H9 (cell line): Measurements from ENCODE around the gene HOXD4. TPM values are rescaled to one million over a fixed set of nuclear protein-coding genes. Genes with fewer than 3 reads are reported as not detected.

ENCODE experiments used
- DNase-seq: peaks from one replicate; pipeline ENCODE4 v3.0.0-alpha.2; 2017
- H2AFZ ChIP-seq: one replicate; pipeline ENCODE4 v1.6.1; 2013; ENCODE audit warnings: mild to moderate bottlenecking, low read length, control low read depth, moderate library complexity
- H2AK5ac ChIP-seq: 2 replicates; pipeline ENCODE4 v1.6.1; 2013; ENCODE audit warnings: low read length, control low read depth, mixed read lengths; ENCODE audit not compliant: insufficient read length
- H2BK120ac ChIP-seq: one replicate; pipeline ENCODE4 v1.6.1; 2013; ENCODE audit warnings: low read depth, mild to moderate bottlenecking, low read length, control low read depth, inconsistent platforms; ENCODE audit not compliant: poor library complexity, severe bottlenecking
- H2BK12ac ChIP-seq: 2 replicates; pipeline ENCODE4 v1.6.1; 2013; ENCODE audit warnings: low read length, control low read depth, mixed read lengths, low read depth; ENCODE audit not compliant: insufficient read length
- H2BK15ac ChIP-seq: 2 replicates; pipeline ENCODE4 v1.6.1; 2013; ENCODE audit warnings: low read depth, low read length, control low read depth
- H2BK20ac ChIP-seq: one replicate; pipeline ENCODE4 v1.6.1; 2013; ENCODE audit warnings: low read depth, mild to moderate bottlenecking, low read length, control low read depth, inconsistent platforms; ENCODE audit not compliant: poor library complexity, severe bottlenecking
- H2BK5ac ChIP-seq: 2 replicates; pipeline ENCODE4 v1.6.1; 2013; ENCODE audit warnings: low read length, control low read depth, mixed read lengths; ENCODE audit not compliant: insufficient read length
- H3K14ac ChIP-seq: 2 replicates; pipeline ENCODE4 v1.6.1; 2013; ENCODE audit warnings: low read length, control low read depth; ENCODE audit not compliant: insufficient read depth
- H3K18ac ChIP-seq: 2 replicates; pipeline ENCODE4 v1.6.1; 2013; ENCODE audit warnings: low read depth, mild to moderate bottlenecking, mixed read lengths, low read length, control low read depth; ENCODE audit not compliant: insufficient read length
- H3K23ac ChIP-seq: 2 replicates; pipeline ENCODE4 v1.6.1; 2013; ENCODE audit warnings: low read length, control low read depth, mixed read lengths, low read depth; ENCODE audit not compliant: insufficient read length
- H3K23me2 ChIP-seq: 2 replicates; pipeline ENCODE4 v1.6.1; 2013; ENCODE audit warnings: low read depth, mild to moderate bottlenecking, mixed read lengths, low read length, control low read depth; ENCODE audit not compliant: insufficient read length, poor library complexity, severe bottlenecking
- H3K27ac ChIP-seq: 2 replicates; pipeline ENCODE4 v1.5.1; 2013; ENCODE audit warnings: low read length, control low read depth, mixed read lengths, low read depth; ENCODE audit not compliant: insufficient read length
- H3K27me3 ChIP-seq: 2 replicates; pipeline ENCODE4 v1.6.1; 2013; ENCODE audit warnings: low read length, control low read depth, inconsistent platforms; ENCODE audit not compliant: insufficient read depth
- H3K4ac ChIP-seq: 2 replicates; pipeline ENCODE4 v1.6.1; 2013; ENCODE audit warnings: low read depth, mild to moderate bottlenecking, control low read depth, inconsistent platforms, low read length, moderate library complexity
- H3K4me1 ChIP-seq: 2 replicates; pipeline ENCODE4 v1.6.1; 2013; ENCODE audit warnings: low read length, control low read depth, inconsistent platforms; ENCODE audit not compliant: insufficient read depth
- H3K4me2 ChIP-seq: 2 replicates; pipeline ENCODE4 v1.6.1; 2013; ENCODE audit warnings: low read length, control low read depth, mixed read lengths; ENCODE audit not compliant: insufficient read length, insufficient read depth
- H3K56ac ChIP-seq: 2 replicates; pipeline ENCODE4 v1.6.1; 2013; ENCODE audit warnings: low read depth, mild to moderate bottlenecking, mixed read lengths, low read length, control low read depth; ENCODE audit not compliant: insufficient read length
- H3K79me1 ChIP-seq: 2 replicates; pipeline ENCODE4 v1.6.1; 2013; ENCODE audit warnings: low read depth, mild to moderate bottlenecking, moderate library complexity, low read length, control low read depth, inconsistent platforms; ENCODE audit not compliant: insufficient read depth, poor library complexity, severe bottlenecking
- H3K79me2 ChIP-seq: 2 replicates; pipeline ENCODE4 v1.6.1; 2013; ENCODE audit warnings: low read length, control low read depth, inconsistent platforms; ENCODE audit not compliant: insufficient read depth
- H3K9ac ChIP-seq: 2 replicates; pipeline ENCODE4 v1.6.1; 2013; ENCODE audit warnings: low read length, control low read depth, mixed read lengths; ENCODE audit not compliant: insufficient read length; ENCODE audit errors: extremely low read depth
- H3K9me3 ChIP-seq: one replicate; pipeline ENCODE4 v1.6.1; 2013; ENCODE audit warnings: low read depth, low read length, inconsistent platforms; ENCODE audit not compliant: control insufficient read depth
- H3T11ph ChIP-seq: one replicate; pipeline ENCODE4 v1.6.1; 2013; ENCODE audit warnings: mild to moderate bottlenecking, low read length, control low read depth, inconsistent platforms
- H4K20me1 ChIP-seq: one replicate; pipeline ENCODE4 v1.6.1; 2013; ENCODE audit not compliant: control insufficient read depth, insufficient read length, insufficient read depth
- H4K5ac ChIP-seq: 2 replicates; pipeline ENCODE4 v1.6.1; 2013; ENCODE audit warnings: low read depth, mild to moderate bottlenecking, mixed read lengths, low read length, control low read depth; ENCODE audit not compliant: insufficient read length
- H4K8ac ChIP-seq: replicated peaks from 2 replicates; pipeline ENCODE4 v1.6.1; 2013; ENCODE audit warnings: low read length, control low read depth, mixed read lengths, low read depth; ENCODE audit not compliant: insufficient read length
- H4K91ac ChIP-seq: 2 replicates; pipeline ENCODE4 v1.6.1; 2013; ENCODE audit warnings: low read depth, mild to moderate bottlenecking, moderate library complexity, mixed read lengths, low read length, control low read depth; ENCODE audit not compliant: insufficient read length
- H3K27ac Mint-ChIP-seq, 3 experiments: 2 replicates in 2 of 3; 3 replicates in 1 of 3; pipeline ENCODE4 v1.8.0; 2020 to 2021; ENCODE audit warnings: mixed read lengths in 3 of 3, mild to moderate bottlenecking in 1 of 3, moderate library complexity in 1 of 3
- H3K27me3 Mint-ChIP-seq: 2 replicates; pipeline ENCODE4 v1.8.0; 2021; ENCODE audit warnings: low read depth, mild to moderate bottlenecking, moderate library complexity, mixed read lengths
- H3K36me3 Mint-ChIP-seq, 3 experiments: 2 replicates in 2 of 3; 3 replicates in 1 of 3; pipeline ENCODE4 v1.8.0; 2020 to 2021; ENCODE audit warnings: low read depth in 3 of 3, mixed read lengths in 3 of 3; ENCODE audit not compliant: insufficient read depth in 1 of 3
- H3K4me1 Mint-ChIP-seq, 2 experiments: 2 replicates each; pipeline ENCODE4 v1.8.0; 2020; ENCODE audit warnings: mixed read lengths in 2 of 2
- H3K4me3 Mint-ChIP-seq, 2 experiments: 2 replicates in 1 of 2; 3 replicates in 1 of 2; pipeline ENCODE4 v1.8.0; 2020 to 2021; ENCODE audit warnings: mild to moderate bottlenecking in 2 of 2, mixed read lengths in 2 of 2, moderate library complexity in 1 of 2
- H3K9me3 Mint-ChIP-seq, 2 experiments: 2 replicates in 1 of 2; 3 replicates in 1 of 2; pipeline ENCODE4 v1.8.0; 2020; ENCODE audit warnings: mild to moderate bottlenecking in 2 of 2, mixed read lengths in 2 of 2, moderate library complexity in 1 of 2
- WGBS: extraction: QIAGEN DNeasy Blood & Tissue Kit; methylation state at CpG from one replicate; pipeline ENCODE4 v1.1.7; 2013; ENCODE audit warnings: missing lambda C conversion rate, low lambda C conversion rate, mixed read lengths; ENCODE audit not compliant: insufficient read length; ENCODE audit errors: extremely low coverage; 5-methylcytosine and 5-hydroxymethylcytosine counted together
- total RNA-seq: library from RNA; stranded (reverse); gene quantifications from 2 replicates; pipeline ENCODE4 v1.2.1, GENCODE V29; 2021
- TF ChIP-seq, protein P1 (sequence below): fragments of 200-600 bp; sonication (generic); conservative IDR thresholded peaks from 3 replicates; pipeline ENCODE4 v1.8.0; 2021; ENCODE audit warnings: antibody characterized with exemption, mild to moderate bottlenecking

Gene HOXD4
- total RNA-seq, 1 experiment from 2014 or later: not detected

DNA sequence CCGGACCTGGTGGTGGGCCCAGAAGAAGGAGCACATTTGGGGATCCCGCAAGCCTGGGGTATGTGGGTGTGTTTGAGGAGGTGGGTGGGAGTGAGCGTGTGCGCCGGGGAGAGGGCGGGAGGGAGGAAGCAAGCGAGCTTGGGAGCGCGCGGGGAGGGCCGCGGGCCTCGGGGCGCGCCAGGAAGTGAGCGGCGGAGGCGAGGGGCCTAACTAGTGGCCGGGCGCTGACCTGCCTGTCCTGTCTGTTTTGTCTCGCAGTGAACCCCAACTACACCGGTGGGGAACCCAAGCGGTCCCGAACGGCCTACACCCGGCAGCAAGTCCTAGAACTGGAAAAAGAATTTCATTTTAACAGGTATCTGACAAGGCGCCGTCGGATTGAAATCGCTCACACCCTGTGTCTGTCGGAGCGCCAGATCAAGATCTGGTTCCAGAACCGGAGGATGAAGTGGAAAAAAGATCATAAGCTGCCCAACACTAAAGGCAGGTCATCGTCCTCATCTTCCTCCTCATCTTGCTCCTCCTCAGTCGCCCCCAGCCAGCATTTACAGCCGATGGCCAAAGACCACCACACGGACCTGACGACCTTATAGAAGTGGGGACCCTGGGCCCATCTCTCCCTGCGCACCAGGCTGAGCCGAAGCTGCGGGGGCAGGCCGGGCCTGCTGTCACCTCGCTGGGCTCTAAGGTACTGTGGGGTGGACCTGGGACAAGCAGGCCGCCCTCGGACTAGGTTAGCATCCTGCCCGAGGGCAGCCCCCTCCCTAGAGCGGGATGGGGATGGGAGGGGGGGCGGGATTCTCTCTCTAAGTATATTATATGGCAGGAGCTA, 1.2 kb downstream of the HOXD4 start:
- Histone ChIP-seq H2BK12ac (no peak overlapping the region), H2AK5ac (no peak overlapping the region), H2BK5ac (no peak overlapping the region), H3K9ac (no peak overlapping the region), H2BK15ac (no peak overlapping the region), H3K27ac (no peak overlapping the region), H4K91ac (no peak overlapping the region), H4K20me1 (no peaks in the 10 kb centered on the region), H4K8ac (no peak overlapping the region), H3K56ac (no peak overlapping the region), H3K79me2 (no peaks in the 10 kb centered on the region), H4K5ac (no peak overlapping the region), H3K4ac (no peak overlapping the region), H3K79me1 (no peaks in the 10 kb centered on the region), H2BK120ac (no peak overlapping the region), H3K4me1 (no peaks in the 10 kb centered on the region; the same call in 1 of the 2 replicates), H2AFZ (no peak overlapping the region), H3K23ac (no peak overlapping the region), H3K18ac (no peak overlapping the region), H3K14ac (no peak overlapping the region), H3K23me2 (no peaks in the 10 kb centered on the region), H3K9me3 (no peaks in the 10 kb centered on the region), H2BK20ac (no peak overlapping the region), H3T11ph (no peak overlapping the region), H3K4me2 (no peak overlapping the region), H3K27me3 (peaks cover 100% of the 10 kb centered on the region)
- Mint-ChIP-seq H3K4me1 (peaks cover 4 to 29% of the 10 kb centered on the region in 2 experiments; a peak in 3 of 4 replicates), H3K9me3 (peaks cover 5 to 6% of the 10 kb centered on the region in 2 experiments; a peak in 2 of 5 replicates), H3K36me3 (no peaks in the 10 kb centered on the region; a peak in 1 of 7 replicates), H3K27ac (no peak overlapping the region), H3K27me3 (peaks cover 100% of the 10 kb centered on the region), H3K4me3 (no peak overlapping the region; a peak in 1 of 5 replicates)
- WGBS: no CpG with 5 or more reads among the region's 48 CpGs
- DNase-seq: no peak
- TF ChIP-seq, protein P1, sequence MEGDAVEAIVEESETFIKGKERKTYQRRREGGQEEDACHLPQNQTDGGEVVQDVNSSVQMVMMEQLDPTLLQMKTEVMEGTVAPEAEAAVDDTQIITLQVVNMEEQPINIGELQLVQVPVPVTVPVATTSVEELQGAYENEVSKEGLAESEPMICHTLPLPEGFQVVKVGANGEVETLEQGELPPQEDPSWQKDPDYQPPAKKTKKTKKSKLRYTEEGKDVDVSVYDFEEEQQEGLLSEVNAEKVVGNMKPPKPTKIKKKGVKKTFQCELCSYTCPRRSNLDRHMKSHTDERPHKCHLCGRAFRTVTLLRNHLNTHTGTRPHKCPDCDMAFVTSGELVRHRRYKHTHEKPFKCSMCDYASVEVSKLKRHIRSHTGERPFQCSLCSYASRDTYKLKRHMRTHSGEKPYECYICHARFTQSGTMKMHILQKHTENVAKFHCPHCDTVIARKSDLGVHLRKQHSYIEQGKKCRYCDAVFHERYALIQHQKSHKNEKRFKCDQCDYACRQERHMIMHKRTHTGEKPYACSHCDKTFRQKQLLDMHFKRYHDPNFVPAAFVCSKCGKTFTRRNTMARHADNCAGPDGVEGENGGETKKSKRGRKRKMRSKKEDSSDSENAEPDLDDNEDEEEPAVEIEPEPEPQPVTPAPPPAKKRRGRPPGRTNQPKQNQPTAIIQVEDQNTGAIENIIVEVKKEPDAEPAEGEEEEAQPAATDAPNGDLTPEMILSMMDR: no peak
